Measurements from ENCODE around the gene ASPRV1.

The ASPRV1 gene

GRCh38 chr2:69937968-69938367, 23.5 kb downstream of the ASPRV1 start:
- DNase-seq: no peak

GRCh38 chr2:69936906-69937305, 24.5 kb downstream of the ASPRV1 start:
- DNase-seq: no peak

GRCh38 chr2:69935011-69935410, 26.4 kb downstream of the ASPRV1 start:
- DNase-seq: no peak

- DNase-seq: no peak
These were observed 26.9 kb downstream of the ASPRV1 start for GRCh38 chr2:69934614-69934908.

- no peak for DNase-seq
These were observed 27.4 kb downstream of the ASPRV1 start for GRCh38 chr2:69933839-69934613.

GRCh38 chr2:69933254-69933828, 28.1 kb downstream of the ASPRV1 start:
- no peak for DNase-seq

- no peak for DNase-seq
These were observed 28.9 kb downstream of the ASPRV1 start for GRCh38 chr2:69932596-69932922.

GRCh38 chr2:69931832-69932595, 29.4 kb downstream of the ASPRV1 start:
- DNase-seq: no peak

GRCh38 chr2:69926849-69927515, 34.4 kb downstream of the ASPRV1 start:
- DNase-seq: no peak

GRCh38 chr2:69923116-69923515, 38.3 kb downstream of the ASPRV1 start:
- no peak for DNase-seq

- no peak for DNase-seq
These were observed 43.0 kb downstream of the ASPRV1 start for GRCh38 chr2:69918401-69918800.

- DNase-seq: no peak
These were observed 43.6 kb downstream of the ASPRV1 start for GRCh38 chr2:69917852-69918251.

GRCh38 chr2:69916106-69916505, 45.3 kb downstream of the ASPRV1 start:
- DNase-seq: no peak

GRCh38 chr2:69914950-69915945, 46.2 kb downstream of the ASPRV1 start, which contains the start of gene MXD1:
Gene MXD1, plus strand, starts transcription at chr2:69915109. Its CDS starts 222 bp downstream, at chr2:69915331.
- peak; percentile 99 for DNase-seq

GRCh38 chr2:69914164-69914949, 47.1 kb downstream of the ASPRV1 start:
- no peak for DNase-seq

- no peak for DNase-seq
These were observed 49.4 kb downstream of the ASPRV1 start for GRCh38 chr2:69911985-69912563.

Data from activated CD4-positive, alpha-beta T cell treated with anti-CD3 and anti-CD28 coated beads for 1 hour (primary cell).